ENCODE results near the gene ASTN2. TPM values are rescaled to one million over a fixed set of nuclear protein-coding genes. Genes with fewer than 3 reads are reported as not detected.

ASTN2 gene
- total and polyA plus RNA-seq, 2 experiments from 2014 or later = 7.0 to 24.6 TPM

DNA sequence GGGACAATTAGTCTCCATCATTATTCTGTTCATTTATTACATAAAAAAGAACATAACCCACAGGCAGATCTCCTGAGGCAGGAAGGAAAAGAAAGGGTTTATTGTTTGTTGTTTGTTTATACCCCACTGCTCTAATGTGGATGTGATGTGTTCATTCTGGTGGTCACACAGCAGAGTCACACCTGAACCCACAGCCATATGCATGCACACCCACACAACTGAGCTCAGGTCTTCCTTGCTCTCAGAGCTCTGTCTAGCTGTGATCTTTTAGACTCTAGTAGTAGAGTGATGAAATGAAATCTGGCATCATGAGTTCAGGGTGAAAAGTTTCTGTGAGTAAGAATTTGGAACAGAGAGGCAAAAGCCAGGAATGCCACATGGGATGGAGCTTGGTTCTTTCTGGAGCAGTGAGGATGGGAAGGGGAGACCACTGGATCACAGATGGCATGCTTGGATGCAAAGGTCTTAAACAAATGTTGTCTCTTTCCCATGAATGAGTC lies 1034.3 kb downstream of the ASTN2 start:
- Histone ChIP-seq H3K4me2 (no peak overlapping the region), H2AFZ (no peak overlapping the region), H3K27me3 (ENCODE audit: insufficient read depth) (no peaks in the 10 kb centered on the region), H3K4me3 (no peak overlapping the region), H3K27ac (ENCODE audit: low read depth) (no peak overlapping the region), H4K20me1 (replicated peaks; ENCODE audit: insufficient read depth) (no peaks in the 10 kb centered on the region), H3F3A (replicated peaks; ENCODE audit: low read depth) (no peaks in the 10 kb centered on the region), H3K79me2 (replicated peaks; ENCODE audit: insufficient read depth) (no peaks in the 10 kb centered on the region), H3K36me3 (ENCODE audit: insufficient read depth) (no peaks in the 10 kb centered on the region), H3K4me1 (ENCODE audit: insufficient read depth) (no peaks in the 10 kb centered on the region), H3K9me2 (ENCODE audit: insufficient read depth) (no peaks in the 10 kb centered on the region)
- H3K27ac Mint-ChIP-seq = no peak overlapping the region
- DNase-seq (ENCODE audit: low spot score) (no peak), ATAC-seq (no peak)
- H3K9me3 Mint-ChIP-seq = no peaks in the 10 kb centered on the region
- TF ChIP-seq ZNF114 (CRISPR knock-in tag; IDR thresholded peaks at IDR 0.05) (no peak), EZH2phosphoT487 (IDR thresholded peaks at IDR 0.05; ENCODE audit: unreplicated experiment) (no peak), CREB1 (CRISPR knock-in tag; IDR thresholded peaks at IDR 0.05; ENCODE audit: low read depth) (no peak), JUNB (IDR thresholded peaks at IDR 0.05; ENCODE audit: unreplicated experiment) (no peak), ZNF331 (CRISPR knock-in tag; IDR thresholded peaks at IDR 0.05; ENCODE audit: low read depth) (no peak)
- TF ChIP-seq, protein P1, sequence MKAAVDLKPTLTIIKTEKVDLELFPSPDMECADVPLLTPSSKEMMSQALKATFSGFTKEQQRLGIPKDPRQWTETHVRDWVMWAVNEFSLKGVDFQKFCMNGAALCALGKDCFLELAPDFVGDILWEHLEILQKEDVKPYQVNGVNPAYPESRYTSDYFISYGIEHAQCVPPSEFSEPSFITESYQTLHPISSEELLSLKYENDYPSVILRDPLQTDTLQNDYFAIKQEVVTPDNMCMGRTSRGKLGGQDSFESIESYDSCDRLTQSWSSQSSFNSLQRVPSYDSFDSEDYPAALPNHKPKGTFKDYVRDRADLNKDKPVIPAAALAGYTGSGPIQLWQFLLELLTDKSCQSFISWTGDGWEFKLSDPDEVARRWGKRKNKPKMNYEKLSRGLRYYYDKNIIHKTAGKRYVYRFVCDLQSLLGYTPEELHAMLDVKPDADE (IDR thresholded peaks at IDR 0.05) = no peak
- TF ChIP-seq, protein P2, sequence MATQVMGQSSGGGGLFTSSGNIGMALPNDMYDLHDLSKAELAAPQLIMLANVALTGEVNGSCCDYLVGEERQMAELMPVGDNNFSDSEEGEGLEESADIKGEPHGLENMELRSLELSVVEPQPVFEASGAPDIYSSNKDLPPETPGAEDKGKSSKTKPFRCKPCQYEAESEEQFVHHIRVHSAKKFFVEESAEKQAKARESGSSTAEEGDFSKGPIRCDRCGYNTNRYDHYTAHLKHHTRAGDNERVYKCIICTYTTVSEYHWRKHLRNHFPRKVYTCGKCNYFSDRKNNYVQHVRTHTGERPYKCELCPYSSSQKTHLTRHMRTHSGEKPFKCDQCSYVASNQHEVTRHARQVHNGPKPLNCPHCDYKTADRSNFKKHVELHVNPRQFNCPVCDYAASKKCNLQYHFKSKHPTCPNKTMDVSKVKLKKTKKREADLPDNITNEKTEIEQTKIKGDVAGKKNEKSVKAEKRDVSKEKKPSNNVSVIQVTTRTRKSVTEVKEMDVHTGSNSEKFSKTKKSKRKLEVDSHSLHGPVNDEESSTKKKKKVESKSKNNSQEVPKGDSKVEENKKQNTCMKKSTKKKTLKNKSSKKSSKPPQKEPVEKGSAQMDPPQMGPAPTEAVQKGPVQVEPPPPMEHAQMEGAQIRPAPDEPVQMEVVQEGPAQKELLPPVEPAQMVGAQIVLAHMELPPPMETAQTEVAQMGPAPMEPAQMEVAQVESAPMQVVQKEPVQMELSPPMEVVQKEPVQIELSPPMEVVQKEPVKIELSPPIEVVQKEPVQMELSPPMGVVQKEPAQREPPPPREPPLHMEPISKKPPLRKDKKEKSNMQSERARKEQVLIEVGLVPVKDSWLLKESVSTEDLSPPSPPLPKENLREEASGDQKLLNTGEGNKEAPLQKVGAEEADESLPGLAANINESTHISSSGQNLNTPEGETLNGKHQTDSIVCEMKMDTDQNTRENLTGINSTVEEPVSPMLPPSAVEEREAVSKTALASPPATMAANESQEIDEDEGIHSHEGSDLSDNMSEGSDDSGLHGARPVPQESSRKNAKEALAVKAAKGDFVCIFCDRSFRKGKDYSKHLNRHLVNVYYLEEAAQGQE (IDR thresholded peaks at IDR 0.05; ENCODE audit: unreplicated experiment) = no peak
- TF ChIP-seq, protein P3, sequence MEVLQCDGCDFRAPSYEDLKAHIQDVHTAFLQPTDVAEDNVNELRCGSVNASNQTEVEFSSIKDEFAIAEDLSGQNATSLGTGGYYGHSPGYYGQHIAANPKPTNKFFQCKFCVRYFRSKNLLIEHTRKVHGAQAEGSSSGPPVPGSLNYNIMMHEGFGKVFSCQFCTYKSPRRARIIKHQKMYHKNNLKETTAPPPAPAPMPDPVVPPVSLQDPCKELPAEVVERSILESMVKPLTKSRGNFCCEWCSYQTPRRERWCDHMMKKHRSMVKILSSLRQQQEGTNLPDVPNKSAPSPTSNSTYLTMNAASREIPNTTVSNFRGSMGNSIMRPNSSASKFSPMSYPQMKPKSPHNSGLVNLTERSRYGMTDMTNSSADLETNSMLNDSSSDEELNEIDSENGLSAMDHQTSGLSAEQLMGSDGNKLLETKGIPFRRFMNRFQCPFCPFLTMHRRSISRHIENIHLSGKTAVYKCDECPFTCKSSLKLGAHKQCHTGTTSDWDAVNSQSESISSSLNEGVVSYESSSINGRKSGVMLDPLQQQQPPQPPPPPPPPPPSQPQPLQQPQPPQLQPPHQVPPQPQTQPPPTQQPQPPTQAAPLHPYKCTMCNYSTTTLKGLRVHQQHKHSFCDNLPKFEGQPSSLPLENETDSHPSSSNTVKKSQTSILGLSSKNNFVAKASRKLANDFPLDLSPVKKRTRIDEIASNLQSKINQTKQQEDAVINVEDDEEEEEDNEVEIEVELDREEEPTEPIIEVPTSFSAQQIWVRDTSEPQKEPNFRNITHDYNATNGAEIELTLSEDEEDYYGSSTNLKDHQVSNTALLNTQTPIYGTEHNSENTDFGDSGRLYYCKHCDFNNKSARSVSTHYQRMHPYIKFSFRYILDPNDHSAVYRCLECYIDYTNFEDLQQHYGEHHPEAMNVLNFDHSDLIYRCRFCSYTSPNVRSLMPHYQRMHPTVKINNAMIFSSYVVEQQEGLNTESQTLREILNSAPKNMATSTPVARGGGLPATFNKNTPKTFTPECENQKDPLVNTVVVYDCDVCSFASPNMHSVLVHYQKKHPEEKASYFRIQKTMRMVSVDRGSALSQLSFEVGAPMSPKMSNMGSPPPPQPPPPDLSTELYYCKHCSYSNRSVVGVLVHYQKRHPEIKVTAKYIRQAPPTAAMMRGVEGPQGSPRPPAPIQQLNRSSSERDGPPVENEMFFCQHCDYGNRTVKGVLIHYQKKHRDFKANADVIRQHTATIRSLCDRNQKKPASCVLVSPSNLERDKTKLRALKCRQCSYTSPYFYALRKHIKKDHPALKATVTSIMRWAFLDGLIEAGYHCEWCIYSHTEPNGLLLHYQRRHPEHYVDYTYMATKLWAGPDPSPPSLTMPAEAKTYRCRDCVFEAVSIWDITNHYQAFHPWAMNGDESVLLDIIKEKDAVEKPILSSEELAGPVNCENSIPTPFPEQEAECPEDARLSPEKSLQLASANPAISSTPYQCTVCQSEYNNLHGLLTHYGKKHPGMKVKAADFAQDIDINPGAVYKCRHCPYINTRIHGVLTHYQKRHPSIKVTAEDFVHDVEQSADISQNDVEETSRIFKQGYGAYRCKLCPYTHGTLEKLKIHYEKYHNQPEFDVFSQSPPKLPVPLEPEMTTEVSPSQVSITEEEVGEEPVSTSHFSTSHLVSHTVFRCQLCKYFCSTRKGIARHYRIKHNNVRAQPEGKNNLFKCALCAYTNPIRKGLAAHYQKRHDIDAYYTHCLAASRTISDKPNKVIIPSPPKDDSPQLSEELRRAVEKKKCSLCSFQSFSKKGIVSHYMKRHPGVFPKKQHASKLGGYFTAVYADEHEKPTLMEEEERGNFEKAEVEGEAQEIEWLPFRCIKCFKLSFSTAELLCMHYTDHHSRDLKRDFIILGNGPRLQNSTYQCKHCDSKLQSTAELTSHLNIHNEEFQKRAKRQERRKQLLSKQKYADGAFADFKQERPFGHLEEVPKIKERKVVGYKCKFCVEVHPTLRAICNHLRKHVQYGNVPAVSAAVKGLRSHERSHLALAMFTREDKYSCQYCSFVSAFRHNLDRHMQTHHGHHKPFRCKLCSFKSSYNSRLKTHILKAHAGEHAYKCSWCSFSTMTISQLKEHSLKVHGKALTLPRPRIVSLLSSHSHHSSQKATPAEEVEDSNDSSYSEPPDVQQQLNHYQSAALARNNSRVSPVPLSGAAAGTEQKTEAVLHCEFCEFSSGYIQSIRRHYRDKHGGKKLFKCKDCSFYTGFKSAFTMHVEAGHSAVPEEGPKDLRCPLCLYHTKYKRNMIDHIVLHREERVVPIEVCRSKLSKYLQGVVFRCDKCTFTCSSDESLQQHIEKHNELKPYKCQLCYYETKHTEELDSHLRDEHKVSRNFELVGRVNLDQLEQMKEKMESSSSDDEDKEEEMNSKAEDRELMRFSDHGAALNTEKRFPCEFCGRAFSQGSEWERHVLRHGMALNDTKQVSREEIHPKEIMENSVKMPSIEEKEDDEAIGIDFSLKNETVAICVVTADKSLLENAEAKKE (CRISPR knock-in tag; IDR thresholded peaks at IDR 0.05) = no peak
- TF ChIP-seq, protein P4, sequence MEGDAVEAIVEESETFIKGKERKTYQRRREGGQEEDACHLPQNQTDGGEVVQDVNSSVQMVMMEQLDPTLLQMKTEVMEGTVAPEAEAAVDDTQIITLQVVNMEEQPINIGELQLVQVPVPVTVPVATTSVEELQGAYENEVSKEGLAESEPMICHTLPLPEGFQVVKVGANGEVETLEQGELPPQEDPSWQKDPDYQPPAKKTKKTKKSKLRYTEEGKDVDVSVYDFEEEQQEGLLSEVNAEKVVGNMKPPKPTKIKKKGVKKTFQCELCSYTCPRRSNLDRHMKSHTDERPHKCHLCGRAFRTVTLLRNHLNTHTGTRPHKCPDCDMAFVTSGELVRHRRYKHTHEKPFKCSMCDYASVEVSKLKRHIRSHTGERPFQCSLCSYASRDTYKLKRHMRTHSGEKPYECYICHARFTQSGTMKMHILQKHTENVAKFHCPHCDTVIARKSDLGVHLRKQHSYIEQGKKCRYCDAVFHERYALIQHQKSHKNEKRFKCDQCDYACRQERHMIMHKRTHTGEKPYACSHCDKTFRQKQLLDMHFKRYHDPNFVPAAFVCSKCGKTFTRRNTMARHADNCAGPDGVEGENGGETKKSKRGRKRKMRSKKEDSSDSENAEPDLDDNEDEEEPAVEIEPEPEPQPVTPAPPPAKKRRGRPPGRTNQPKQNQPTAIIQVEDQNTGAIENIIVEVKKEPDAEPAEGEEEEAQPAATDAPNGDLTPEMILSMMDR (conservative IDR thresholded peaks at IDR 0.05; ENCODE audit: low read depth in 2 of 2) = no peak
- no peaks in the 10 kb centered on the region for H3K4me1 Mint-ChIP-seq
- H3K27me3 Mint-ChIP-seq (ENCODE audit: insufficient read depth, low read depth, poor library complexity) = peaks cover 2% of the 10 kb centered on the region
- no peak overlapping the region for H3K4me3 Mint-ChIP-seq
- no peaks in the 10 kb centered on the region for H3K36me3 Mint-ChIP-seq (ENCODE audit: low read depth)

All from GM23338 (cell line).